PC-3 (cell line): ENCODE measurements around the gene ARHGEF39. TPM values are rescaled to one million over a fixed set of nuclear protein-coding genes. Genes with fewer than 3 reads are reported as not detected.

Experiments used
- ATAC-seq: fragments of 200-7000 bp; cut with Tn5 transposase; 2 replicates; pipeline ENCODE4 v1.9.1; 2020; ENCODE audit warnings: mild to moderate bottlenecking, moderate library complexity
- BruUV-seq: library from RNA; stranded (reverse); fragments of 400-500 nt; replicated peaks from 2 replicates; lab custom pipeline; 2021; lab: Mats Ljungman, UMichigan
- CTCF ChIA-PET: fragments of 300-600 bp; sonication (Branson Sonifier 250); formaldehyde crosslinking; loops from one replicate; lab custom pipeline; 2022; ENCODE audit warnings: antibody characterized with exemption; lab: Charles Lee
- POLR2A ChIA-PET: fragments of 300-600 bp; sonication (Branson Sonifier 250); formaldehyde crosslinking; loops from one replicate; lab custom pipeline; 2022; ENCODE audit warnings: antibody characterized with exemption; ENCODE audit not compliant: unreplicated experiment; lab: Charles Lee
- DNase-seq: peaks from one replicate; pipeline ENCODE4 v3.0.0-alpha.2; 2015
- H2AFZ ChIP-seq: fragments of 300-600 bp; sonication (generic); 2 replicates; pipeline ENCODE4 v1.6.0; 2016; ENCODE audit warnings: antibody characterized with exemption, low read length
- H3F3A ChIP-seq: fragments of 300-600 bp; sonication (generic); one replicate; pipeline ENCODE4 v1.6.0; 2017; ENCODE audit warnings: antibody characterized with exemption, low read length, control low read depth, mild to moderate bottlenecking; ENCODE audit not compliant: unreplicated experiment
- H3K27ac ChIP-seq: fragments of 300-600 bp; sonication (generic); 2 replicates; pipeline ENCODE4 v1.5.1; 2016; ENCODE audit warnings: mild to moderate bottlenecking, low read length
- H3K27me3 ChIP-seq: fragments of 300-600 bp; sonication (generic); 2 replicates; pipeline ENCODE4 v1.6.1; 2016; ENCODE audit warnings: low read length, mixed read lengths
- H3K36me3 ChIP-seq: fragments of 300-600 bp; sonication (generic); 2 replicates; pipeline ENCODE4 v1.6.1; 2016; ENCODE audit warnings: low read depth, mixed run types, low read length, mixed read lengths
- H3K4me1 ChIP-seq: fragments of 300-600 bp; sonication (generic); 2 replicates; pipeline ENCODE4 v1.5.1; 2016; ENCODE audit warnings: low read length; ENCODE audit not compliant: insufficient read depth
- H3K4me2 ChIP-seq: fragments of 300-600 bp; sonication (generic); 2 replicates; pipeline ENCODE4 v1.6.0; 2016; ENCODE audit warnings: low read length
- H3K4me3 ChIP-seq: fragments of 300-600 bp; sonication (generic); 2 replicates; pipeline ENCODE4 v1.5.1; 2016; ENCODE audit warnings: mild to moderate bottlenecking, low read length, mixed read lengths
- H3K79me2 ChIP-seq: fragments of 300-600 bp; sonication (generic); 2 replicates; pipeline ENCODE4 v1.6.1; 2017; ENCODE audit warnings: low read length, mixed read lengths
- H3K9ac ChIP-seq: fragments of 300-600 bp; sonication (generic); 2 replicates; pipeline ENCODE4 v1.6.0; 2016; ENCODE audit warnings: mild to moderate bottlenecking, low read length
- H3K9me2 ChIP-seq: fragments of 300-600 bp; sonication (generic); replicated peaks from 2 replicates; pipeline ENCODE4 v1.6.1; 2016; ENCODE audit warnings: mixed run types, low read length, mixed read lengths
- H3K9me3 ChIP-seq: fragments of 300-600 bp; sonication (generic); 2 replicates; pipeline ENCODE4 v1.6.1; 2016; ENCODE audit warnings: low read length, mixed read lengths
- H4K20me1 ChIP-seq: fragments of 300-600 bp; sonication (generic); 2 replicates; pipeline ENCODE4 v1.6.1; 2016; ENCODE audit warnings: low read length, mixed read lengths
- CTCF ChIP-seq: fragments of 300-600 bp; sonication (generic); conservative IDR thresholded peaks from 2 replicates; pipeline ENCODE4 v1.5.1; 2017; ENCODE audit warnings: antibody characterized with exemption, low read depth, mild to moderate bottlenecking, low read length
- EZH2 ChIP-seq: fragments of 300-600 bp; sonication (generic); IDR thresholded peaks from one replicate; pipeline ENCODE4 v1.6.1; 2017; ENCODE audit warnings: antibody characterized with exemption, mild to moderate bottlenecking, low read length; ENCODE audit not compliant: unreplicated experiment
- EZH2phosphoT487 ChIP-seq: fragments of 300-600 bp; sonication (generic); IDR thresholded peaks from 2 replicates; pipeline ENCODE4 v1.6.1; 2018; ENCODE audit warnings: mild to moderate bottlenecking, antibody characterized with exemption, low read length, borderline replicate concordance
- intact Hi-C: fragments of 100-400 bp; cut with micrococcal nuclease; formaldehyde crosslinking; loops from 2 replicates; pipeline ENCODE4 v1.9.0; 2023
- total RNA-seq: library from RNA; depleted of rRNA; stranded (reverse); fragments of >200 nt; gene quantifications from 2 replicates; pipeline ENCODE4 v1.2.3, GENCODE V29; 2014

The ARHGEF39 gene
- total RNA-seq, 1 experiment from 2014 or later: 2.6 TPM

GRCh38 chr9:35662437-35662836, 2.6 kb downstream of the ARHGEF39 start:
- BruUV-seq: no TSS peak
- H3K9ac ChIP-seq: no peak overlapping the region
- intact Hi-C loops: no loop called here
- DNase-seq (no peak), ATAC-seq (no peak)
- no peaks in the 10 kb centered on the region for H3K9me2 ChIP-seq
- no peak overlapping the region for H3K4me3 ChIP-seq
- peaks cover 43% of the 10 kb centered on the region for H3K4me1 ChIP-seq
- TF ChIP-seq EZH2phosphoT487 (no peak), CTCF (no peak), EZH2 (no peak)
- CTCF ChIA-PET: no interaction called here
- POLR2A ChIA-PET: no interaction called here
- no peaks in the 10 kb centered on the region for H4K20me1 ChIP-seq
- no peaks in the 10 kb centered on the region for H3K27me3 ChIP-seq
- H3K36me3 ChIP-seq: peaks cover 20% of the 10 kb centered on the region
- H3K9me3 ChIP-seq: no peaks in the 10 kb centered on the region
- H3F3A ChIP-seq: peaks cover 7% of the 10 kb centered on the region
- no peak overlapping the region for H2AFZ ChIP-seq
- H3K4me2 ChIP-seq: no peak overlapping the region
- H3K79me2 ChIP-seq: peaks cover 40% of the 10 kb centered on the region
- H3K27ac ChIP-seq: no peak overlapping the region

GRCh38 chr9:35661756-35662350, 3.1 kb downstream of the ARHGEF39 start:
- Histone ChIP-seq H3K4me2 (no peak overlapping the region), H3K27me3 (no peaks in the 10 kb centered on the region), H4K20me1 (no peaks in the 10 kb centered on the region), H3K4me3 (no peak overlapping the region), H3K9me3 (no peaks in the 10 kb centered on the region), H3K4me1 (peaks cover 47% of the 10 kb centered on the region), H2AFZ (no peak overlapping the region), H3K36me3 (peaks cover 20% of the 10 kb centered on the region), H3F3A (peaks cover 7% of the 10 kb centered on the region), H3K79me2 (peaks cover 40% of the 10 kb centered on the region), H3K27ac (no peak overlapping the region), H3K9ac (no peak overlapping the region), H3K9me2 (no peaks in the 10 kb centered on the region)
- DNase-seq: no peak
- BruUV-seq: no TSS peak
- no peak for ATAC-seq
- ChIA-PET CTCF (interaction anchor here (0.5 to 1.1 kb wide), 3 partner anchors 30 to 70 kb away, joined by 3 to 8 read pairs (median 8); partner anchors contain the start of genes CREB3 and TLN1), POLR2A (interaction anchor here (0.7 kb wide), 2 partner anchors 70 to 84 kb away, joined by 5 read pairs; partner anchors contain the start of genes CREB3 and TLN1)
- intact Hi-C loops: no loop called here
- TF ChIP-seq CTCF (no peak), EZH2phosphoT487 (no peak), EZH2 (no peak)

GRCh38 chr9:35660966-35661415, 4.0 kb downstream of the ARHGEF39 start:
- Histone ChIP-seq H3F3A (peaks cover 7% of the 10 kb centered on the region), H3K27ac (peak overlapping the region; percentile 98), H3K9ac (no peak overlapping the region), H3K4me2 (no peak overlapping the region), H3K27me3 (no peaks in the 10 kb centered on the region), H3K9me2 (no peaks in the 10 kb centered on the region), H2AFZ (no peak overlapping the region), H3K4me3 (no peak overlapping the region), H3K4me1 (peaks cover 47% of the 10 kb centered on the region), H4K20me1 (no peaks in the 10 kb centered on the region), H3K79me2 (peaks cover 40% of the 10 kb centered on the region), H3K36me3 (peaks cover 20% of the 10 kb centered on the region), H3K9me3 (no peaks in the 10 kb centered on the region)
- POLR2A ChIA-PET: interaction anchor here (0.7 kb wide), 1 partner anchor 71 kb away, joined by 5 read pairs; the partner anchor contains the start of genes CREB3 and TLN1
- TF ChIP-seq CTCF: peak; percentile 40; the same call in 1 of the 2 replicates
- no peak for TF ChIP-seq EZH2phosphoT487
- peak; percentile 23 for DNase-seq
- no peak for ATAC-seq
- BruUV-seq: no TSS peak
- CTCF ChIA-PET: interaction anchor here (0.5 to 1.1 kb wide), 6 partner anchors 31 to 86 kb away, joined by 3 to 8 read pairs (median 3); partner anchors contain the start of genes CREB3 and TLN1
- intact Hi-C loops: no loop called here
